GM21825 (cell line): Measurements from ENCODE around the gene TRIO.
A peak's percentile ranks its signal among the peaks of the same experiment; 100 is the strongest.
"Not testable (repeated sequence)": the region's sequence is repeated elsewhere in the genome, so short reads cannot be mapped to it uniquely, and the experiment has no call there.

ENCODE experiments used
- ATAC-seq: cut with Tn5 transposase; IDR thresholded peaks from one replicate; pipeline ENCODE4 v1.9.1; 2021; ENCODE audit warnings: mild to moderate bottlenecking, moderate library complexity; ENCODE audit not compliant: unreplicated experiment

Gene TRIO

GRCh38 chr5:14204785-14205321, 61.7 kb downstream of the TRIO start:
- ATAC-seq, result peak; percentile 34

- no peak for ATAC-seq
These were observed 63.0 kb downstream of the TRIO start for GRCh38 chr5:14206028-14206725.

- not testable (repeated sequence) for ATAC-seq
These were observed 64.3 kb downstream of the TRIO start for GRCh38 chr5:14207428-14207827.

GRCh38 chr5:14208071-14209021, 65.2 kb downstream of the TRIO start:
- peak; percentile 40 for ATAC-seq

GRCh38 chr5:14209222-14209822, 66.2 kb downstream of the TRIO start:
- no peak for ATAC-seq

GRCh38 chr5:14209836-14210235, 66.7 kb downstream of the TRIO start:
- no peak for ATAC-seq

GRCh38 chr5:14210729-14211128, 67.6 kb downstream of the TRIO start:
- ATAC-seq, result no peak

DNA sequence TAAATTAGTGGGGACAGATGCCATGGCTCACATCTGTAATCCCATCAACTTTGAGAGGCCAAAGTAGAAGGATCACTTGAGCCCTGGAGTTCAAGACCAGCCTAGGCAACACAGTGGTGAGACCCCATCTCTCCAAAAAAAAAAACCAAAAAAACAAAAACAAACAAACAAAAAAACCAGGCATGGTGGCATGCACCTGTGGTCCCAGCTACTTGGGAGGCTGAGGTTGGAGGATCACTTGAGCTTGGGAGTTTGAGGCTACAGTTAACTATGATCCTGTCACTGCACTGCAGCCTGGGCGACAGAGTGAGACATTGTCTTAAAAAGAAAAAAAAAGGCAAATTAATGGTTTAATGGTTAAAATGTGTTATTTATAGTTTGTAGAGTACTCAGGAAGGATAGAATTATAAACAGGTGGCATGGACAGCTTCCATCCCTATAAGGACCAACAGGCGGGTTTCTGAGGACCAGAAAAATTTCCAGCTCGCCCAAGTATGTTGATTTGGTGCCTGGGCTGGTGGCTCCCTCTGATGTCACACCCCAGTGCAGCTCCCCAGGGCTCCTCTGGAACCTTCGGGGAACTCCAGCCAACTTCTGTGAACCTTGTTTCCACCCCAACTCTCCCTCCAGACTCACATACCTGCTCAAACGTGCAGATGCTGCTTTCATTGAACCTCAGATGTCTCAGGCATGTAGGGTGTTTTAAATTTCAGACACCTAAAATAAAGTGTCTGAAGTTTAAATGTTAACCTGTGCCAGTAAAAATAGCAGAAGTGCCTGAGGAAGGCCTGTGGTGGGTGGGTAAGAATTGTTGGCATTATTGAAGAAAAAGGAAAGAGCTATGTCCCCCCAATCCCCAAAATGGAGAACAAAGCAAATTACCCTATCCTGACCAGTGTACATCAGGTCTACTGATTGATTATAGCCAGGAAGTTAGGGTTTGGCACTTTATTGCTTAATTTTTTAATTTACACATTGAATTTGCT, 69.0 kb downstream of the TRIO start:
- ATAC-seq, result peak; percentile 45

DNA sequence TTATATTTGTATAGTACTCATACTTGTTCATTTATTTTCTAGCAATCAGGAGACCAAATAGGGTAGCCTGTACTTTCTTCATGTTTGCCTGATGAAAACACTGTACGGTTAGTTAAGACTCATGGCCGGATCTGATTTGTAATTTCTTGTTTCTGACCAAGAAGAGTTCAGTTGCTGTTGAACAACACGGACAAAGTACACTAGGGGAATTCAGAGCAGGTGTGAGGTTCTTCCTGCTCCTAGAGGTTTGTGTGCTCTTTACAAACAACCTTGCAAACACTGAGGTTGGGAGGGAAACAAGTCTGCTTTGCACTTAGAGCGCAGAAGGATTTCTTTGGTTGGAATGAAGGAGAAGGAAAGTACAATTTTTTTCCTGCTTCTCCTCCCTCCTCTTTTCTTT, 69.7 kb downstream of the TRIO start:
- ATAC-seq, result peak; percentile 40

GRCh38 chr5:14213253-14213652, 70.1 kb downstream of the TRIO start:
- ATAC-seq, result no peak

GRCh38 chr5:14213813-14214585, 70.9 kb downstream of the TRIO start:
- ATAC-seq, result no peak

GRCh38 chr5:14215901-14216300, 72.8 kb downstream of the TRIO start:
- ATAC-seq, result no peak

DNA sequence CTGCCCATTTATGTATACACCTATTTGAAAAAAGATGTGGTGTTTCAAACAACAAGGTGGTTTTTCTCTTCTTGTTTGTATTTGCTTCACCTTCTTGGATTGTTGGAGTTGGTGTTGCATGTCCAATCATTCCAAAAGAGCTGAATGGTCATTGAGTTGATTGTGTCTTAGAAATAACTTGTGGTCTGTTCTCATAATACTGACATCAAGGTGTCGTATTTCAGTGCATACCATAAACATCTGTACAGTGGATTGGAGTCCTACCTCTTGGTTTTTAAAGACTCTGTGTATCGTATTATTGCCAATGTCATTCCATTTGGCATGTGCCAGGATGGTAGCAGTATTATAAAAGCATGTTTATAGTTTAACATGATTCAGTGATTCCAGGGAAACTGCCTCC, 73.2 kb downstream of the TRIO start:
- ATAC-seq, result no peak

DNA sequence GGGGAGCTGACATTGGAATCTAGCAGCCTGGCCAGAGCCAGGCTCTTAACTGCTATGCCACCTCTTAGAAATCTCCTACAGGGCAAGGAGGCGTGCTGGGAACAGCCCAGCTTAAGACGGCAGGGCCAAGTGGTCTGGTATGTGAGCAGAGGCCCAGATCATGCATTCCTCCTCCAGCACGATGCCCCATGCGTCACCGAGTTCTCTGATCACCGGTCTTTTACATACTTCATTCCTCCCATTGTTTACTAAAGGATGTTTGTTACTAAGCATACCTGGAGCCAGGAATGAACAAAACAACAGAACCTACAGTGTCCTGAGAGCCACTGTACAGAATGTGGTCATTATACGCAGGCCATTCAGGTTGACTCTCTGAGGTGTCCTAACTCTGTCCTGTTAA, 73.8 kb downstream of the TRIO start:
- ATAC-seq, result no peak

DNA sequence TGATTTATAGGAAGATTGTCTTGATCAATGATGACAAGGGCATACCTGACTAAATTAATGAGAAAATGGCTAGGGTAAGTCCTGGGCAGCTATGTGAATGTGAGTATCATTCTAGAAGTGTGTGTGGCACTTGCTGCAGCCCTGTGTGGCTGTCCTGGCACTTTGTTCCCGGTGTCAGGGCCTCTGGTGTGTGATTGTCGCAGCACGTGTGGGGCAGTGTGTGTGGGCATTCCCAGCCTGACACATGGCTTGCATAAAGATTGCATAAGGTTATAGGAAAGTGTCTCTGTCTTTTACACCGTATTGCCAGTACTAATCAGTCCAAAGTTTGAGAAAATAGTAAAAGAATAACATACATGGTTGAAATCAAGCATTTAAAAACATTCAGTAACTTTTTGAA, 74.4 kb downstream of the TRIO start:
- ATAC-seq, result no peak

GRCh38 chr5:14218011-14218410, 74.9 kb downstream of the TRIO start:
- ATAC-seq, result no peak

DNA sequence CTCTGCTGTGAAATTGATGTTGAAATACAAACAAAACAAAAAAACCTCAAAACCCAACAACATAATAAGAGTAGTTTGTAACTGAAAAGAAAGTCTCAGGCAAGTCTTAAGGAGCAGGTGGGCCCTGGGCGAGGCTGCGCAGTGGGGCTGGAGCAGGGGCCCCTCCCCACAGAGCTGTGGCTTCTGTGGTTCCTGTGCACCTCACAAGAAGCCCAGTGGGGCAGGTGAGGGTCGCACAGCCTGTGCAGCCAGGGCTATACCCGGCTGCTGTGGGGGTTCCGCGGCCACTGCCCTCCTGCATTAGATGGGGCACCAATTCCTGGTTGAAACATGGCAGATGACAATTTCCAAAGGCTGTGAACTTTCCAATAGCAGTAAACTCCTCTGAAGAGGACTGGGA, 75.3 kb downstream of the TRIO start:
- no peak for ATAC-seq

DNA sequence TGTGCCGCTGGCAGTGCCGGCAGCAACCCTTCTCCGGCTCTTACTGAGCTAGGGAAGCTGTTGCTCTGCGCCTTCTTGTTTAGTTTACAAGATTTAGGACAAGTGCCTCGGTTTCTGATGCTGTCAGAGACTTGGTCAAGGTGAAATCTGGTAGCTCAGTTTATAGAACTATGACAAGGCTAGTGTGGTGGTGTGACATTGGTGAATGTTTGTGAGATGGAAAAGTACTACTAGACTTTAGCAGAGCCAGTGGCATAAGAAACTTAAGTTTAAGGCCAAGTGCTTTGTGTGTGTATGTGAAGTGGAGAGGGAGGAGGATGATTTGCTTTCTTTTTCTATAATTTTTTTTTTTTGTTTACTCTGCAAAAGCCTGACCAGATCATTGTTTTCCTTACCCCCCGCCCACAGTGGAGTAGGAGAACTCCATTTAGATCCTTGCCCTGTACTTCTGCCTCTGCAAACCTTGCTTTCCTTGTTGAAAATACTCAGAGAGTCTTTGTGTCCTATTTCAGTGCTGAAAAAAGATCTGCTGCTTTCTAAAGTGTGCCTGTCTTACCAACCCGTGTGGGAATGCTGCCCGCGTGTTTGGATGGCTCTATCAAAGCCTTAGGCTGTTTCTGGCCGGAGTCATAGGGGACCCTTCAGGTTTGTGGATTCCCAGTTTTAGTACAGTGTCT, 75.9 kb downstream of the TRIO start:
- no peak for ATAC-seq
